CD4-positive, CD25-positive, alpha-beta regulatory T cell (primary cell): Measurements from ENCODE around the gene RIIAD1. TPM values are rescaled to one million over a fixed set of nuclear protein-coding genes. Genes with fewer than 3 reads are reported as not detected.

Experiments used
- ATAC-seq, 2 donors: fragments of 150-1000 bp; cut with Tn5 transposase; one replicate each; pipeline ENCODE4 v1.10.0; 2021; ENCODE audit warnings: low read depth in 2 of 2, moderate number of reproducible peaks in 2 of 2, moderate library complexity in 1 of 2
- DNase-seq, 3 donors: peaks; one replicate each; pipeline versions ENCODE4 v3.0.0 to v3.0.0-alpha.2; 2012 to 2022; ENCODE audit warnings: mixed read lengths in 1 of 3
- H3K27ac ChIP-seq: one replicate; pipeline ENCODE4 v1.7.0; 2013; ENCODE audit warnings: mild to moderate bottlenecking, low read length; ENCODE audit not compliant: insufficient read depth, poor library complexity, severe bottlenecking
- H3K27me3 ChIP-seq: one replicate; pipeline ENCODE4 v1.7.0; 2013; ENCODE audit warnings: low read length; ENCODE audit not compliant: control insufficient read depth, insufficient read depth
- H3K36me3 ChIP-seq: one replicate; pipeline ENCODE4 v1.7.0; 2013; ENCODE audit warnings: mild to moderate bottlenecking, low read length, moderate library complexity; ENCODE audit not compliant: control insufficient read depth, insufficient read depth
- H3K4me1 ChIP-seq: 2 replicates; pipeline ENCODE4 v1.7.0; 2013; ENCODE audit warnings: mild to moderate bottlenecking, low read length; ENCODE audit not compliant: insufficient read depth, control insufficient read depth, poor library complexity, severe bottlenecking
- H3K4me3 ChIP-seq: one replicate; pipeline ENCODE4 v1.7.0; 2013; ENCODE audit warnings: low read depth, mild to moderate bottlenecking, low read length, moderate library complexity
- H3K9me3 ChIP-seq, 2 experiments: 1 replicate in 1 of 2; 2 replicates in 1 of 2; pipeline ENCODE4 v1.7.0; 2013; ENCODE audit warnings: low read length in 2 of 2, mild to moderate bottlenecking in 1 of 2, moderate library complexity in 1 of 2; ENCODE audit not compliant: control insufficient read depth in 2 of 2
- H3K27ac Mint-ChIP-seq, 3 donors: one replicate each; pipeline ENCODE4 v1.8.0; 2020 to 2022; ENCODE audit warnings: mild to moderate bottlenecking in 3 of 3, mixed read lengths in 3 of 3, moderate library complexity in 2 of 3
- H3K27me3 Mint-ChIP-seq: one replicate; pipeline ENCODE4 v1.8.0; 2022; ENCODE audit warnings: mild to moderate bottlenecking, mixed read lengths
- H3K36me3 Mint-ChIP-seq: one replicate; pipeline ENCODE4 v1.8.0; 2020; ENCODE audit warnings: mixed read lengths
- H3K4me1 Mint-ChIP-seq, 4 donors: one replicate each; pipeline ENCODE4 v1.8.0; 2020 to 2022; ENCODE audit warnings: mixed read lengths in 4 of 4, mild to moderate bottlenecking in 1 of 4
- H3K4me3 Mint-ChIP-seq, 4 donors: one replicate each; pipeline ENCODE4 v1.8.0; 2020 to 2022; ENCODE audit warnings: mild to moderate bottlenecking in 4 of 4, mixed read lengths in 4 of 4, moderate library complexity in 3 of 4
- H3K9me3 Mint-ChIP-seq, 7 donors: one replicate each; pipeline ENCODE4 v1.8.0; 2020 to 2022; ENCODE audit warnings: mixed read lengths in 7 of 7, mild to moderate bottlenecking in 3 of 7, moderate library complexity in 2 of 7
- polyA plus RNA-seq, 4 donors: library from polyadenylated mRNA; unstranded; fragments of 300-500 nt; fragmentation: Illumina TruSeq; gene quantifications; one replicate each; pipeline ENCODE4 v1.2.3, GENCODE V29; 2021
- total RNA-seq: library from RNA; stranded (reverse); gene quantifications from one replicate; pipeline ENCODE4 v1.2.3, GENCODE V29; 2022

The RIIAD1 gene
- total and polyA plus RNA-seq, 5 donors from 2014 or later: not detected

DNA sequence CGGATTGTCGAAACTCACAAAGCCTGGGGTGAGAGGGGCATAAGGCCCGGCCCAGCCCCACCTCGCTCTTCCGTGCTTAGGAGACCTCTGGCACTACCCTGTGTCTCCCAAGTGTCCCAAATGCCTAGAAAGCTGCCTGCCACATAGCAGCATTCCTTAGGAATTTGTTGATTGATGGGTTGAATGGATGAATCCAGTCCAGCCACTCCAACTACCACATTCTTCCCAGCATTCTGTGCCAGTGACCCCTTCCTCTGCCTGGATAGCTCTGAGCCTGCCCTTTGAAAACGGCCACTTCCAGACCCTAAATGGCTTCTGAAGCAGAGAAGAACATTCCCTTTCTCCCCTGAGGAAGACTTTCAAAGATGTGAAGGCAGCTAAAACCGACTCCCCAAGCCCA, 16.2 kb upstream of the RIIAD1 start:
- Mint-ChIP-seq H3K27me3 (no peaks in the 10 kb centered on the region), H3K4me1 (peaks cover 0 to 21% (median 2%) of the 10 kb centered on the region in 4 donors), H3K36me3 (peaks cover 9% of the 10 kb centered on the region), H3K27ac (no peak overlapping the region), H3K9me3 (no peaks in the 10 kb centered on the region), H3K4me3 (no peak overlapping the region)
- Histone ChIP-seq H3K4me3 (no peak overlapping the region), H3K9me3 (no peaks in the 10 kb centered on the region), H3K27me3 (no peaks in the 10 kb centered on the region), H3K36me3 (peaks cover 2% of the 10 kb centered on the region), H3K27ac (no peak overlapping the region), H3K4me1 (peaks cover 6% of the 10 kb centered on the region)
- ATAC-seq: no peak
- no peak for DNase-seq

DNA sequence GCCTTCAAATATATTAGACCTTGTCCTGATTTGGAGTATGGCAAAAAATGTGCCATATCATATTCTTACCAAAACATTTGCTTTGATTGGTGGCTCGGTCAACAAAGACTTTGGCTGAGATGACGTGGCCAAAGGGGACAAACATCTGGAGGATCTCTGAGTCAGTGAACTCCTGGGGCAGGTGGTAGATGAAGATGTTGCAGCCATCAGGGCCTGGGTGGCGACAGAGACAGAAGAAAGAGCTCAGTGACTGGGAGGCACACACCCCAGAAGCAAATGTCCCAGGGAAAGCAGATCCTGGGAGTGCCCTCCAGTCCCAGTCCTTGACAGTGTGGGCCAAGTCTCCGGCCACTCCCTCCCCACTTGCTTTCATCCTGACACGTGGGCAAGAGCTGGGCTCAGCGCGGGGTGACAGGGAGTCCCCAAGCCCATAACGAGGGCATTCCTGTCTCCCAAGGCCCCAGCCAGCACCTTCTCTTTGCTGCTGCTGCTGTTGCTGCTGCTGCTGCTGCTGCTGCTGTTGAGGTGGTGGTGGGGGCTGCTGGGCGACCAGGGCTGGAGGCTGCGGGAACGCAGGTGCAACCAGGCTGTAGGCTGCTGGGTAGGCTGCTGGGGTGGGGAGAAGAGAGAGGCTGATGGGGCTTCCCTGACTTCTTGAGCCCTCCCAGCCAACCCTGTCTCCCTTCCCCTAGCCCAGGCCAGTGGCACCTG, 15.4 kb upstream of the RIIAD1 start:
- peaks cover 0 to 21% (median 2%) of the 10 kb centered on the region in 4 donors for H3K4me1 Mint-ChIP-seq
- no peaks in the 10 kb centered on the region for H3K9me3 Mint-ChIP-seq
- peaks cover 3% of the 10 kb centered on the region for H3K36me3 Mint-ChIP-seq
- peaks cover 6% of the 10 kb centered on the region for H3K4me1 ChIP-seq
- H3K4me3 Mint-ChIP-seq: no peak overlapping the region
- H3K9me3 ChIP-seq: no peaks in the 10 kb centered on the region
- no peak overlapping the region for H3K4me3 ChIP-seq
- no peaks in the 10 kb centered on the region for H3K27me3 Mint-ChIP-seq
- H3K36me3 ChIP-seq: no peaks in the 10 kb centered on the region
- no peak overlapping the region for H3K27ac ChIP-seq
- ATAC-seq (no peak), DNase-seq (no peak)
- no peaks in the 10 kb centered on the region for H3K27me3 ChIP-seq
- H3K27ac Mint-ChIP-seq: no peak overlapping the region

DNA sequence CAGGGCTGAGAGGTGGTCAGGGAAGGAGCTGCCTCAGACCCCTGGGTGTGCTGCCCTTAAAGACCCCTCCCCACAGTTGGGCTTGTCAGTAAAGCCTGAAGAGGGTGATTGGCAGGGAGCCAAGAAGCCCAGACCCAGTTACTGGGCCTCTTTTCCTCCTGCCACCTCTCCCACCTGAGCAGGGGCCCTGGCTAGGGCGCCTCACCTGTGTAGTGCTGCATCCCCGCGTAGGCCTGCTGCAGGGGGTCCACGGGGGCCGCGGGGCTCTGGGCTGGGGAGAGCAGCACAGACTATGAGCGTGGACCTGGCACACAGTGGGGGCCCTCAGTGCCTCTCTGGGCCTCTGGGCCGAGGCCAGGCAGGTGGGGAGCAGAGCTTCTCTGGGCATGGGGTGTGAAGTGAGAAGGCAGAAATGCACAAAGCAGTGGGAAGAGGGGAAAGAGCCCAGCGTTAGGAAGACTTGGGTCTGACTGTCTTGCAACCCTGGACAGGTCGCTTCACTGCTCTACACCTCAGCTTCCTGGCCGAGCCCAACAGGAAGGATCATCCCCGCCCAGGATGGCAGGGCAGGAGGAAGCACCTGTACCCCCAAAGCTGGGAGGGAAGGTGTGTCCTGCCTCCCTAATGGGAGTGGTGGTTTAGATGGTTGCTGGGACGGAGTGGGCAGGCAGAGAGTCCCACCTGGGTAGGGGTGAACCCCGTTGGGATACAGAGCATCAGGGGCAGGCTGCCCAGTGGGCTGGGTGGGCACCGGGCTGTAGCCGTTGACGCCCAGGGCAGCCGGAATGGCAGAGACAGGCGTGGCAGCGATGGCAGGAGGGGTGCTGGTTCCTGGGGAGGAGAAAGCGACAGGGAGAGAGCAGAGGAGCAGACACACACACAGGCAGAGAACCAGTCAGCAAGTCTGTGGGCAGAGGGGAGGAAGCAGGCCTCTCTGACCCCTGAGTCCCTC, 14.6 kb upstream of the RIIAD1 start:
- no peak overlapping the region for H3K27ac ChIP-seq
- peaks cover 6% of the 10 kb centered on the region for H3K4me1 ChIP-seq
- no peaks in the 10 kb centered on the region for H3K36me3 Mint-ChIP-seq
- H3K4me3 Mint-ChIP-seq: no peak overlapping the region
- H3K9me3 Mint-ChIP-seq: no peaks in the 10 kb centered on the region
- no peaks in the 10 kb centered on the region for H3K36me3 ChIP-seq
- H3K27ac Mint-ChIP-seq: no peak overlapping the region
- H3K9me3 ChIP-seq: no peaks in the 10 kb centered on the region
- peaks cover 0 to 21% (median 2%) of the 10 kb centered on the region in 4 donors for H3K4me1 Mint-ChIP-seq
- no peaks in the 10 kb centered on the region for H3K27me3 ChIP-seq
- no peak overlapping the region for H3K4me3 ChIP-seq
- no peaks in the 10 kb centered on the region for H3K27me3 Mint-ChIP-seq
- no peak for DNase-seq
- no peak for ATAC-seq

DNA sequence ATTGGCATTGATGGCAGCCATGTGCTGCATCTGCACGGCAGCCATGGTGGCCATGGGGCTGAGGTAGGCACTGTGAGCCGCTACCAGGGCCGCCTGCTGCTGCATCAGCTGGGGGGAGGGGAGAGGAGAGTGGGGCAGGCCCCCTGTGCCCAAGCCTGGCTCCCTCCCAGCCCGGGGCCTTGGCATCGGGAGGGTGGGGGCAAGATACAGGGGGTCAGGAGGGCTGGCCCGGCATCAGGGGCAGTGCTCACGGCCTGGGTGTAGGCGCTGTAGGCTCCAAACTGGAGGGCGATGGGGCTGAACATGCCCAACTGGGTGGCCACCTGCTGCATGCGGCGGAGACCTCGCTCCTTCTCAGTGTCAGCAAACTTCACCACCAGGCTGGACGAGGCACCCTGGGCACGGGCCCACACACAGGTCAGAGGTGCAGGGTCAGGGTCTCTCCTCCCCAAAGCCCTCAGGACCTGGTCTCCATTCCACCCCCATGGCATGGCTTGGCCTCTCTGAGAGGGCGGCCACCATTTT, 13.7 kb upstream of the RIIAD1 start:
- DNase-seq (no peak), ATAC-seq (no peak)
- no peaks in the 10 kb centered on the region for H3K27me3 Mint-ChIP-seq
- peaks cover 0 to 20% (median 2%) of the 10 kb centered on the region in 4 donors for H3K4me1 Mint-ChIP-seq
- Histone ChIP-seq H3K9me3 (no peaks in the 10 kb centered on the region), H3K27ac (no peak overlapping the region), H3K4me1 (peaks cover 6% of the 10 kb centered on the region), H3K4me3 (no peak overlapping the region), H3K27me3 (no peaks in the 10 kb centered on the region), H3K36me3 (no peaks in the 10 kb centered on the region)
- no peaks in the 10 kb centered on the region for H3K36me3 Mint-ChIP-seq
- no peaks in the 10 kb centered on the region for H3K9me3 Mint-ChIP-seq
- H3K4me3 Mint-ChIP-seq: no peak overlapping the region
- H3K27ac Mint-ChIP-seq: no peak overlapping the region

DNA sequence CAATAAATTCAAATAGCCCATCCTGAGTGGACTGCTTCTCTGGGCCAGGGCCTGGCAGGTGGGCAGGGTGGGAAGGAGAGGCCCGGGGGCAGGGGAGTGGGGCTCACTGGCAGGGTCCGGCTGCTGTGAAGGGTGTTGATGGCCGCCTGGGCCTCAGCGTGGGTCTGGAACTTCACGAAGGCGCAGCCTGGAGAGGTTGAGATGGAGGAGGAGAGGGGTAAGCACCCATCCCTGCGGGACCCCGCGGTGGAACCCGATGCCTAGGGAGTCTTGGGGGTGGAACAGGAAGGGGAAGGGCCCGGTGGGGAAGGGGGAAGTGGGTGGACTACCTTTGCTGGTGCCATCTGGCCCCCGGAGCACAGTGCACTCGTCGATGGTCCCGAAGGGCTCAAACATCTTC, 12.4 kb upstream of the RIIAD1 start:
- Mint-ChIP-seq H3K27me3 (peaks cover 5% of the 10 kb centered on the region), H3K4me3 (no peak overlapping the region), H3K27ac (no peak overlapping the region), H3K36me3 (no peaks in the 10 kb centered on the region), H3K4me1 (peaks cover 0 to 9% (median 0%) of the 10 kb centered on the region in 4 donors), H3K9me3 (no peaks in the 10 kb centered on the region)
- Histone ChIP-seq H3K9me3 (no peaks in the 10 kb centered on the region), H3K36me3 (no peaks in the 10 kb centered on the region), H3K27me3 (no peaks in the 10 kb centered on the region), H3K4me3 (no peak overlapping the region), H3K4me1 (no peaks in the 10 kb centered on the region), H3K27ac (no peak overlapping the region)
- no peak for ATAC-seq
- no peak for DNase-seq

DNA sequence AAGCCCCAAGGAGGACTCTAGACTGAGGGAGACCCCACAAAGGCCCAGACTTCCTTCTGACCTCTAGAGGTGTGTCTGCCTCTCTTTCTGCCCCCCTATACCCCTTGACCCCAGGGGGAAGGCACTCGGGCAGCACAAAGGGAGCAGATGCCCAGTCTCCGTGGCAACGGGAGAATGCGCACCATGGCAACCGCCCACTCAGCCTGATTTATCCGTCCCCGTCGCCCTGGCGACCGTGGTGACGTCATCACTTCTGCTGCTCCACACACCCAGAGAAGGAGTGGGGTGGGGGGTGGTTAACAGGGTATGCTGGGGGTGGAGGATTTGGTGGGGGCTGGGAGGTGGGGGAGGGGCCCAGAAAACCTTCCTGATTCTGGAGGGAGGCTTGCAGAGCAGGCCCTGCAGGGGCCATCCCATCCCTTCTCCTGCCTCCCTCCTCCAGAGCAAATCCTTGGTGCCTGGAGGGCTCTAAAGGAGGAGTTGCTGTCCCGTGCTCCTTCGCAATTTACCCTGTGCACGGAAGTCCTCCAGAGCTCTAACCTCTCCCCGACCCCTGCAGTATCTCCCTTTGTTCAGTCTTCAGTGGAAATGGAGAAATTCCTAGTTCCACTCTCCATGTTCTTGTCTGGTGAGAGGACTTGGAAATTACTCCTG, 11.0 kb upstream of the RIIAD1 start:
- Mint-ChIP-seq H3K27me3 (peaks cover 15% of the 10 kb centered on the region), H3K36me3 (no peaks in the 10 kb centered on the region), H3K4me3 (peak overlapping the region in 1 of 4 donors; percentile 17), H3K9me3 (peaks cover 0 to 1% (median 0%) of the 10 kb centered on the region in 7 donors), H3K4me1 (peaks cover 0 to 6% (median 2%) of the 10 kb centered on the region in 4 donors), H3K27ac (no peak overlapping the region)
- peaks cover 1% of the 10 kb centered on the region for H3K27me3 ChIP-seq
- H3K36me3 ChIP-seq: no peaks in the 10 kb centered on the region
- DNase-seq (peak in 2 of 3 donors; percentile 9 to 33), ATAC-seq (no peak)
- no peak overlapping the region for H3K27ac ChIP-seq
- no peak overlapping the region for H3K4me3 ChIP-seq
- H3K9me3 ChIP-seq: no peaks in the 10 kb centered on the region
- H3K4me1 ChIP-seq: no peaks in the 10 kb centered on the region

DNA sequence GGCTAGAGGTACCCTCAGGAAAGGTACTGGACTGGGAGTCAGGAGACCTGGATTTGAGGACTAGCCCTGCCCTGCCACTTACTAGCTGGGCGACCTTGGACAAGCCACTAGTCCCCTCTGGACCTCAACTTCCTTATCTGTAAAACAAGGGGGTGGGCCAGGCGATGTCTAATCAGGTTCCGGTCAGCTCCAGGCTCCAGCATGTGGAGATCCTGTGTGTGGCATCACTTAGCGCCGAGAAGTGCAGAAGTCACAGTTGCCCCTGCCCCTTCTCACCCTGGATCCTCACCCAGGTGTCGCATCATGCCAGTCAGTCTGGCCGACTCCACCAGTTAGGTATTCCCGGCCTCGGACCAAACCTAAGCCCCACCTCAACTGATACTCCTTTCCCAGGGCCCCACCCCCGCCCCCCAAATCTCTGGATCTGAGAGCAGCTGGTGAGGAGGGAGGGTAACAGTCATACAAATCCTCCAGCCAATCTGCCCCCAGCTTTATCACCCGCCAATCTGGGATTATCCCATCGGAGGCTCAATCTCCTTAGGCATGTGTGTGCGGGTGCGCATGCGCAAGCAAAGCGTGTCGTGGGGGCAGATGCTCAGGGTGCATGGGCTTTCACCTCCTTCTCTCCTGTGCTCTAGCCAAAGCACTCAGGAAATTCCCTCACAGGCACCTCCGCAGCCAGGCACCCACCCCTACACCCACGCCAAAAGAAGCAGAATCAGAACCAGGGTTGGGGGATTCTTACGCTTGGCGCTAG, 10.1 kb upstream of the RIIAD1 start:
- H3K4me3 Mint-ChIP-seq: no peak overlapping the region
- no peaks in the 10 kb centered on the region for H3K36me3 Mint-ChIP-seq
- no peak for DNase-seq
- Histone ChIP-seq H3K4me1 (no peaks in the 10 kb centered on the region), H3K36me3 (no peaks in the 10 kb centered on the region), H3K27me3 (peaks cover 4% of the 10 kb centered on the region), H3K27ac (no peak overlapping the region), H3K9me3 (no peaks in the 10 kb centered on the region), H3K4me3 (no peak overlapping the region)
- H3K9me3 Mint-ChIP-seq: peaks cover 0 to 2% (median 0%) of the 10 kb centered on the region in 7 donors
- ATAC-seq: no peak
- H3K4me1 Mint-ChIP-seq: peaks cover 0 to 12% (median 4%) of the 10 kb centered on the region in 4 donors
- peaks cover 24% of the 10 kb centered on the region for H3K27me3 Mint-ChIP-seq
- no peak overlapping the region for H3K27ac Mint-ChIP-seq
